GM19328 (cell line): ENCODE data around the gene ZFC3H1.
"Not testable (repeated sequence)": the region's sequence is repeated elsewhere in the genome, so short reads cannot be mapped to it uniquely, and the experiment has no call there.

Experiments used
- ATAC-seq: cut with Tn5 transposase; IDR thresholded peaks from one replicate; pipeline ENCODE4 v1.9.1; 2021; ENCODE audit warnings: mild to moderate bottlenecking, moderate library complexity; ENCODE audit not compliant: unreplicated experiment

Gene ZFC3H1

DNA sequence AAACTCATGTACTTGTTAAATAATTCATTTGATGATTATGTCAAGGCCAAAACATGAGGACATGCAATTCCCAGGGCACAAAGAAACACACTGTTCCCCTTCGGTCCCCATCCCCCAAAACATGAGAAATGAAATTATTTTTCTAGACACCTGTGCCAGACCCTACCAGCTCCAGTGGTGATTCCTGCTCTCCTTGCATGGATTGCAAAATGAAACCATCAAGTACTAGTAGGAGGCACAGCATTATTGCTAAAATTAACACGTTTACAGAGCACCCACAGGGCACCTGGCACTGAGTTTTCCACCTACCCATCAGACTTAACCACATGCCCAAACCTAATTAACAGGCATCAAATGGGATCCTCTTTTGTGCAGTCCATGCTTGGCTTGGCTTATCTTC lies 76.6 kb downstream of the ZFC3H1 start:
- no peak for ATAC-seq

- no peak for ATAC-seq
Measured at GRCh38 chr12:71585218-71585617, 78.4 kb downstream of the ZFC3H1 start.

GRCh38 chr12:71584356-71584755 lies 79.3 kb downstream of the ZFC3H1 start:
- no peak for ATAC-seq

DNA sequence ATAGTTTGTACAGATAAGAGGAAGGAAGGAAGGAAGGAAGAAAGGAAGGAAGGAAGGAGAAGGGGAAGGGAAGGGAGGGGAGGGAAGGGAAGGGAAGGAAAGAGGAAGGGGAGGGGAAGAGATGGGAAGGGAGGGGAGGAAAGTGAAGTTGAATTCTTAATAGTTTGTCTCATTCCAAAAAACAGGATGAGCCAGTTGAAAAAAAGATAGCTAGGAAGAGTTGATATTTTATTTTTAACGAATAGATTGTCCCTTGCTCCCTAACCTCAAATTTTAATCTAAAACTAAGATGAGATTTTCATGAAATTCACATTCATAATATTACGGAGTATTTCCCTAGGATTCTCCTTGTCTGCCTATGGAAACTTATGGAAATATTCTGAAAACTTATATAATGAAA lies 80.7 kb downstream of the ZFC3H1 start:
- no peak for ATAC-seq

- ATAC-seq = no peak
Measured at GRCh38 chr12:71581206-71581605, 82.4 kb downstream of the ZFC3H1 start.

DNA sequence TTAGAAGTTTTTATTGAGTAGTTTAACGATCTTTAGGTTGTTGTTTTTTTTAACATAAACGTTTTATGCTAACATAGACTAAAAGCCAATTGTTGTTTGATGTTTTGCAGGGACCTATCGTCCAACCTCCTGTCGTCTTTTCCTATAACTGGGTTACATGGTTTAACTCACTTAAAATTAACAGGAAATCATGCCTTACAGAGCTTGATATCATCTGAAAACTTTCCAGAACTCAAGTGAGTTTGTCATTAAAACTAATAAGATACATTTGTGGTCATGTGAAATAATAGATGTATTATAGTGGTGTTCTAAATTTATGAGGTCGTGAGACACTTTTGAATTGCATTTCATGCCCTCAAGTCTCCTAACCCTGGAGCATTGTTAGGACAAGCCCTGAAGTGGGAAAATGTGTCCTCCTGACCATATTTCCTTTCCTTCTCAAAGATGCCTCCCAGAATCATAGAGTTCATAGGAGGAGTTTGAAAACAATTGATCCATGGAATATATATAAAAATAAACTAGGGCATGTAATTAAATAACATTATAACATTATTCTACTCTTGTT lies 84.9 kb downstream of the ZFC3H1 start:
- no peak for ATAC-seq

- ATAC-seq = no peak
Measured at GRCh38 chr12:71576496-71576895, 87.2 kb downstream of the ZFC3H1 start.

DNA sequence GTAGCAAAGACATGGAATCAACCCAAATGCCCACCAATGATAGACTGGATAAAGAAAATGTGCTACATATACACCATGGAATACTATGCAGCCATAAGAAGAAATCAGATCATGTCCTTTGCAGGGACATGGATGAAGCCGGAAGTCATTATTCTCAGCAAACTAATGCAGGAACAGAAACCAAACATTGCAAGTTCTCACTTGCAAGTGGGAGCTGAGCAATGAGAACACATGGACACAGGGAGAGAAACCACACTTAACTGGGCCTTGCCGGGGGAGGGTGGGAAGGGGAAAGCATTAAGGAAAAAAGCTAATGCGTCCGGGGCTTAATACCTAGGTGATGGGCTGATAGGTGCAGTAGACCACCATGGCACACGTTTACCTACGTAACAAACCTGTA lies 93.8 kb downstream of the ZFC3H1 start:
- ATAC-seq = not testable (repeated sequence)

- ATAC-seq = no peak
Measured at GRCh38 chr12:71567537-71567936, 96.1 kb downstream of the ZFC3H1 start.

DNA sequence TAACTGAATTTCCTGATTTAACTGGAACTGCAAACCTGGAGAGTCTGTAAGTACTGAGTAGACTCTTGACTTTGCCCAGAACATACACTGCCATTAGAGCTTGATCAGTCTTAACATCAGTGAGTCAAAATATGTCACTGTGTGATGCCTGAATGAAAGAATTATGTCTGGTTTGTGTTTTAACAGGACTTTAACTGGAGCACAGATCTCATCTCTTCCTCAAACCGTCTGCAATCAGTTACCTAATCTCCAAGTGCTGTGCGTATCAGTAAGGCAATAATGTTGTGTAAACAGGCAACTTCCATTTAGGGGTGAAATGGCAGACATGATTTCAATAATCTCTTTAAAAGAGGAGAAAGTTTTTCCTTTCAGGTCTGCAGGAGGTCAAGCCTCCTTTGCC lies 97.0 kb downstream of the ZFC3H1 start:
- no peak for ATAC-seq

- no peak for ATAC-seq
Measured at GRCh38 chr12:71565535-71565934, 98.1 kb downstream of the ZFC3H1 start.

GRCh38 chr12:71562676-71563595 lies 100.7 kb downstream of the ZFC3H1 start:
- ATAC-seq = no peak
